CD14-positive monocyte (primary cell): ENCODE results near the gene DNAH9. TPM values are rescaled to one million over a fixed set of nuclear protein-coding genes. Genes with fewer than 3 reads are reported as not detected.

ENCODE experiments used
- DNase-seq, 3 donors: peaks; one replicate each; pipeline ENCODE4 v3.0.0-alpha.2; 2011 to 2022
- H2AFZ ChIP-seq: 2 replicates; pipeline ENCODE4 v1.6.0; 2012; ENCODE audit warnings: mild to moderate bottlenecking, low read depth, low read length, inconsistent platforms; ENCODE audit not compliant: insufficient read depth, poor library complexity, severe bottlenecking
- H3K27ac ChIP-seq, 2 donors: 1 replicate in 1 of 2; 2 replicates in 1 of 2; pipeline ENCODE4 v1.5.1; 2012 to 2013; ENCODE audit warnings: low read length in 2 of 2, control low read depth in 1 of 2, inconsistent platforms in 1 of 2, low read depth in 1 of 2, mild to moderate bottlenecking in 1 of 2
- H3K27me3 ChIP-seq, 2 donors: one replicate each; pipeline versions ENCODE4 v1.6.0 to v1.6.1; 2011 to 2013; ENCODE audit warnings: low read length in 2 of 2; ENCODE audit not compliant: control insufficient read depth in 2 of 2, insufficient read depth in 2 of 2
- H3K36me3 ChIP-seq, 2 donors: replicated peaks in 1 of 2; 1 replicate in 1 of 2; 2 replicates in 1 of 2; pipeline versions ENCODE4 v1.5.1 to v1.6.1; 2012 to 2013; ENCODE audit warnings: low read length in 2 of 2, control low read depth in 1 of 2, inconsistent platforms in 1 of 2, mild to moderate bottlenecking in 1 of 2; ENCODE audit not compliant: insufficient read depth in 2 of 2, control insufficient read depth in 1 of 2
- H3K4me1 ChIP-seq, 2 donors: 1 replicate in 1 of 2; 2 replicates in 1 of 2; pipeline versions ENCODE4 v1.5.1 to v1.6.1; 2012 to 2013; ENCODE audit warnings: low read length in 2 of 2, control low read depth in 1 of 2, inconsistent platforms in 1 of 2, mild to moderate bottlenecking in 1 of 2, moderate library complexity in 1 of 2; ENCODE audit not compliant: insufficient read depth in 2 of 2, control insufficient read depth in 1 of 2
- H3K4me2 ChIP-seq: replicated peaks from 2 replicates; pipeline ENCODE3; 2012; ENCODE audit warnings: low read length, moderate library complexity, mild to moderate bottlenecking; ENCODE audit not compliant: poor library complexity, severe bottlenecking; ENCODE audit errors: extremely low read depth
- H3K4me3 ChIP-seq, 3 experiments: fragments of 200-600 bp in 1 of 3; sonication (generic) in 1 of 3; replicated peaks in 1 of 3; 1 replicate in 2 of 3; 2 replicates in 1 of 3; pipeline ENCODE4 v1.5.1; 2011 to 2013; ENCODE audit warnings: low read length in 3 of 3, mild to moderate bottlenecking in 3 of 3, control low read depth in 2 of 3, low read depth in 2 of 3, inconsistent platforms in 1 of 3, moderate library complexity in 1 of 3
- H3K79me2 ChIP-seq: 2 replicates; pipeline ENCODE4 v1.6.0; 2012; ENCODE audit warnings: mild to moderate bottlenecking, control low read depth, inconsistent platforms, low read length, moderate library complexity; ENCODE audit not compliant: insufficient read depth
- H3K9ac ChIP-seq: 2 replicates; pipeline ENCODE4 v1.6.0; 2017; ENCODE audit warnings: low read length, mild to moderate bottlenecking; ENCODE audit not compliant: insufficient read depth, poor library complexity, severe bottlenecking
- H3K9me3 ChIP-seq, 2 donors: replicated peaks in 1 of 2; 1 replicate in 1 of 2; 2 replicates in 1 of 2; pipeline versions ENCODE4 v1.5.1 to v1.6.1; 2012 to 2013; ENCODE audit warnings: low read length in 2 of 2, control low read depth in 1 of 2; ENCODE audit not compliant: control insufficient read depth in 1 of 2, insufficient read depth in 1 of 2
- H4K20me1 ChIP-seq: 2 replicates; pipeline ENCODE4 v1.6.0; 2012; ENCODE audit warnings: mild to moderate bottlenecking, low read length, control low read depth, moderate library complexity; ENCODE audit not compliant: insufficient read depth
- H3K27ac Mint-ChIP-seq, 7 donors: one replicate each; pipeline ENCODE4 v1.8.0; 2020; ENCODE audit warnings: mild to moderate bottlenecking in 7 of 7, mixed read lengths in 7 of 7, moderate library complexity in 6 of 7, inconsistent platforms in 2 of 7
- H3K27me3 Mint-ChIP-seq, 3 donors: one replicate each; pipeline ENCODE4 v1.8.0; 2021 to 2022; ENCODE audit warnings: low read depth in 3 of 3, mild to moderate bottlenecking in 3 of 3, mixed read lengths in 3 of 3, moderate library complexity in 3 of 3, inconsistent platforms in 1 of 3
- H3K36me3 Mint-ChIP-seq, 2 donors: one replicate each; pipeline ENCODE4 v1.8.0; 2020; ENCODE audit warnings: mixed read lengths in 2 of 2, inconsistent platforms in 1 of 2, mild to moderate bottlenecking in 1 of 2
- H3K4me1 Mint-ChIP-seq: one replicate; pipeline ENCODE4 v1.8.0; 2020; ENCODE audit warnings: mild to moderate bottlenecking, mixed read lengths
- H3K4me3 Mint-ChIP-seq, 2 donors: one replicate each; pipeline ENCODE4 v1.8.0; 2020; ENCODE audit warnings: mild to moderate bottlenecking in 2 of 2, mixed read lengths in 2 of 2, moderate library complexity in 1 of 2
- H3K9me3 Mint-ChIP-seq, 7 donors: one replicate each; pipeline ENCODE4 v1.8.0; 2020 to 2022; ENCODE audit warnings: mixed read lengths in 7 of 7, mild to moderate bottlenecking in 6 of 7, moderate library complexity in 6 of 7, inconsistent platforms in 2 of 7
- CTCF ChIP-seq: fragments of 200-600 bp; IDR thresholded peaks from one replicate; pipeline ENCODE4 v1.8.0; 2022; ENCODE audit warnings: antibody characterized with exemption, mild to moderate bottlenecking
- WGBS: methylation state at CpG from one replicate; pipeline ENCODE4 v1.1.5; 2013; ENCODE audit warnings: missing lambda C conversion rate; ENCODE audit not compliant: insufficient coverage; 5-methylcytosine and 5-hydroxymethylcytosine counted together
- intact Hi-C, 2 donors: fragments of 100-400 bp; cut with micrococcal nuclease; formaldehyde crosslinking; loops; one replicate each; pipeline versions ENCODE4 v1.15.0 to v1.15.1; 2023
- polyA plus RNA-seq, 3 donors: library from polyadenylated mRNA; depleted of rRNA in 1 of 3; unstranded in 2 of 3; stranded (reverse) in 1 of 3; fragments of 300-500 nt in 2 of 3; fragments of >200 nt in 1 of 3; fragmentation: Illumina TruSeq in 2 of 3; gene quantifications; 1 replicate in 2 of 3; 2 replicates in 1 of 3; pipeline ENCODE4 v1.2.3, GENCODE V29; 2012 to 2021

Gene DNAH9
- polyA plus RNA-seq, 3 donors: not detected

- Histone ChIP-seq H3K4me3 (no peak overlapping the region), H3K4me1 (no peaks in the 10 kb centered on the region), H3K79me2 (no peaks in the 10 kb centered on the region), H3K9ac (no peak overlapping the region), H3K4me2 (no peak overlapping the region), H4K20me1 (no peaks in the 10 kb centered on the region), H3K36me3 (no peaks in the 10 kb centered on the region), H3K27ac (no peak overlapping the region), H3K27me3 (no peaks in the 10 kb centered on the region), H2AFZ (no peak overlapping the region), H3K9me3 (no peaks in the 10 kb centered on the region)
- no peaks in the 10 kb centered on the region for H3K4me1 Mint-ChIP-seq
- no peak for TF ChIP-seq CTCF
- no peak for DNase-seq
- peaks cover 0 to 7% (median 1%) of the 10 kb centered on the region in 3 donors for H3K27me3 Mint-ChIP-seq
- no peak overlapping the region for H3K4me3 Mint-ChIP-seq
- intact Hi-C loops: no loop called here
- no peak overlapping the region for H3K27ac Mint-ChIP-seq
- peaks cover 0 to 15% (median 3%) of the 10 kb centered on the region in 7 donors for H3K9me3 Mint-ChIP-seq
- no CpG with 5 or more reads among the region's 6 CpGs for WGBS
- no peaks in the 10 kb centered on the region for H3K36me3 Mint-ChIP-seq
Observed at GRCh38 chr17:11624976-11625375, 26.7 kb downstream of the DNAH9 start.

GRCh38 chr17:11625878-11626277, 27.6 kb downstream of the DNAH9 start:
- no peak for TF ChIP-seq CTCF
- no CpG with 5 or more reads among the region's 3 CpGs for WGBS
- no peaks in the 10 kb centered on the region for H3K79me2 ChIP-seq
- Mint-ChIP-seq H3K9me3 (peaks cover 0 to 15% (median 2%) of the 10 kb centered on the region in 7 donors), H3K36me3 (no peaks in the 10 kb centered on the region), H3K4me1 (no peaks in the 10 kb centered on the region), H3K27ac (no peak overlapping the region), H3K4me3 (no peak overlapping the region), H3K27me3 (peaks cover 0 to 7% (median 1%) of the 10 kb centered on the region in 3 donors)
- H2AFZ ChIP-seq: no peak overlapping the region
- H3K4me3 ChIP-seq: no peak overlapping the region
- H3K4me2 ChIP-seq: no peak overlapping the region
- no peaks in the 10 kb centered on the region for H3K27me3 ChIP-seq
- H3K4me1 ChIP-seq: no peaks in the 10 kb centered on the region
- no peak overlapping the region for H3K9ac ChIP-seq
- H3K27ac ChIP-seq: no peak overlapping the region
- H3K36me3 ChIP-seq: no peaks in the 10 kb centered on the region
- H3K9me3 ChIP-seq: no peaks in the 10 kb centered on the region
- no peak for DNase-seq
- no peaks in the 10 kb centered on the region for H4K20me1 ChIP-seq
- intact Hi-C loops: no loop called here
